PC-9 (cell line): ENCODE results near the gene SCGB2B2.

ENCODE experiments used
- EZH2 ChIP-seq: fragments of 200-600 bp; sonication (generic); IDR thresholded peaks from 2 replicates; pipeline ENCODE4 v1.8.0; 2017; ENCODE audit warnings: antibody characterized with exemption, low read depth
- TF ChIP-seq, protein P1 (sequence below): fragments of 200-600 bp; sonication (generic); conservative IDR thresholded peaks from 2 replicates; pipeline ENCODE4 v1.6.1; 2017; ENCODE audit warnings: mixed run types, antibody characterized with exemption, mild to moderate bottlenecking, moderate library complexity

DNA sequence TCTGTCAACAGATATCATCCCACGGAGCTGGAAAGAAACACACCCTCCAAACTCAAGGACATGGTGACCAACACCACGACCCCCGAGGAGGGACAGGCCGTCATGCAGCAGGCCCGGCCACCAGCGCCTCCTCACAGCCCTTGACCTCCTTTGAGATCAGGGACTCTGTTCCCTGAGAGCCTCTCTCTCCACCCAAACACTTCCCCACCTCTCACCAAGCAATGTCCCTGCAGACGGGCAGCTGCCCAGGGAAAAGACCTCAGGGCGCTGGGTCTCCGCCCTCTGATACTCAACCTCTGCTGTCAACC lies 10.0 kb downstream of the SCGB2B2 start:
- TF ChIP-seq, protein P1, sequence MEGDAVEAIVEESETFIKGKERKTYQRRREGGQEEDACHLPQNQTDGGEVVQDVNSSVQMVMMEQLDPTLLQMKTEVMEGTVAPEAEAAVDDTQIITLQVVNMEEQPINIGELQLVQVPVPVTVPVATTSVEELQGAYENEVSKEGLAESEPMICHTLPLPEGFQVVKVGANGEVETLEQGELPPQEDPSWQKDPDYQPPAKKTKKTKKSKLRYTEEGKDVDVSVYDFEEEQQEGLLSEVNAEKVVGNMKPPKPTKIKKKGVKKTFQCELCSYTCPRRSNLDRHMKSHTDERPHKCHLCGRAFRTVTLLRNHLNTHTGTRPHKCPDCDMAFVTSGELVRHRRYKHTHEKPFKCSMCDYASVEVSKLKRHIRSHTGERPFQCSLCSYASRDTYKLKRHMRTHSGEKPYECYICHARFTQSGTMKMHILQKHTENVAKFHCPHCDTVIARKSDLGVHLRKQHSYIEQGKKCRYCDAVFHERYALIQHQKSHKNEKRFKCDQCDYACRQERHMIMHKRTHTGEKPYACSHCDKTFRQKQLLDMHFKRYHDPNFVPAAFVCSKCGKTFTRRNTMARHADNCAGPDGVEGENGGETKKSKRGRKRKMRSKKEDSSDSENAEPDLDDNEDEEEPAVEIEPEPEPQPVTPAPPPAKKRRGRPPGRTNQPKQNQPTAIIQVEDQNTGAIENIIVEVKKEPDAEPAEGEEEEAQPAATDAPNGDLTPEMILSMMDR = no peak
- no peak for TF ChIP-seq EZH2
